Measurements from ENCODE around the gene UBE2H.

Gene UBE2H

DNA sequence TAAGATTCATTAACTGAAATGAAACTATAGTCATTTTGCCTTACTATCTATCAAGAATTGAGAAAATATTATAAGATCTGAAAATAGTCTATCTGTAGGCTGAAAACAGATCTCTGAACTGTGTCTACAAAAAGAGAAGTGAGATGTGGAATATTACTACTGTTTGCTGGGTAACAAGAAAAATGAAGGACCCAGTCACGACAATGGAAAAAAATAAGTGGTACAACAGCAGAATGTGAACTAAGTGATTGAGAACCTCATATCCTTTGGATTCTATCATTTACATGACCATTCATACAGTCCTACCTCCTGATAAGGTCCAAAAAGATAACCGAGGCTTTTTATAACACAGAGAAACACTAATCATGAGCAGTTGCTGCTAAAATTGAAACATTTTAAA, 94.3 kb downstream of the UBE2H start:
- no peaks in the 10 kb centered on the region for H3K9me3 ChIP-seq (replicated peaks in 1 of 2; ENCODE audit: control insufficient read depth in 2 of 2, insufficient read depth in 1 of 2, low read depth in 1 of 2, low read length in 2 of 2)
- no peak overlapping the region for H2BK12ac ChIP-seq (ENCODE audit: low read length)
- H2BK120ac ChIP-seq (ENCODE audit: low read depth, low read length): no peak overlapping the region
- no peak overlapping the region for H2BK5ac ChIP-seq (ENCODE audit: low read length)
- H3K27ac ChIP-seq (replicated peaks; ENCODE audit: low read length): no peak overlapping the region
- WGBS, 2 donors (ENCODE audit: extremely low coverage in 2 of 2, insufficient read length in 2 of 2, insufficient replicate concordance in 1 of 2): no CpG with 5 or more reads among the region's 2 CpGs
- no peak for DNase-seq (ENCODE audit: low spot score)
- peaks cover 2 to 3% of the 10 kb centered on the region in 2 donors for H3K36me3 ChIP-seq (replicated peaks in 1 of 2; ENCODE audit: control insufficient read depth in 2 of 2, insufficient read depth in 2 of 2, low read length in 2 of 2)
- H3K4me3 ChIP-seq (ENCODE audit: low read length in 2 of 2): no peak overlapping the region
- no peak overlapping the region for H2BK15ac ChIP-seq (ENCODE audit: low read length)
- no peaks in the 10 kb centered on the region for H3K27me3 ChIP-seq (ENCODE audit: control insufficient read depth in 3 of 3, insufficient read depth in 3 of 3, low read depth in 1 of 3, low read length in 3 of 3)
- H3K4ac ChIP-seq (ENCODE audit: low read length): no peak overlapping the region
- H3K18ac ChIP-seq (ENCODE audit: low read length): no peak overlapping the region
- H4K8ac ChIP-seq (ENCODE audit: low read depth, low read length): no peak overlapping the region
- H2AK5ac ChIP-seq (ENCODE audit: low read depth, low read length): no peak overlapping the region
- no peaks in the 10 kb centered on the region for H3K79me1 ChIP-seq (ENCODE audit: low read depth, low read length)
- peaks cover 4% of the 10 kb centered on the region in 2 donors for H3K4me1 ChIP-seq (ENCODE audit: control insufficient read depth in 2 of 2, insufficient read depth in 1 of 2, low read depth in 1 of 2, low read length in 2 of 2)
- H3K9ac ChIP-seq (ENCODE audit: low read depth, low read length, poor library complexity): no peak overlapping the region
- H3K4me2 ChIP-seq (ENCODE audit: insufficient read depth, low read length, poor library complexity, severe bottlenecking): no peak overlapping the region
- H4K91ac ChIP-seq (ENCODE audit: low read depth, low read length, poor library complexity): no peak overlapping the region
- H3K14ac ChIP-seq (ENCODE audit: low read length): no peak overlapping the region
- no peak overlapping the region for H2AFZ ChIP-seq (ENCODE audit: low read length)
- H3K23ac ChIP-seq (ENCODE audit: low read depth, low read length, poor library complexity): no peak overlapping the region

DNA sequence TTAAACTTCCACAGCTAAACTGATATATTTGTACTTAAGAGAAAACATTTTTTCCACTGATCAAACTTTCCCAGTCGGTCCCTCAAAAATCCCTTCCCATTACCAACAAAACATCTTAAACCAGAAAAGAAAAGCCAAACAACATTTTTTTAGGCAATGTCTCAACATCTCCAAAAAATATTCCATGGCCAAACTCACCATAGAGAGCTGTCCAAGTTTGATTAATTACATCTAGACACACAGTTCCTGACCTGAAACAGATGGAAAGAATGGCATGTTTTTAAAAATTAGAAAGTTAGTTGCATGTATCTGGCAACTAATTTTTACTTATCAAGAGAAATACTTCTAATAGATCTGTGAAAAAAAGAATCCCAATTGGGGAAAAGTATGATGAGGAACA, 95.4 kb downstream of the UBE2H start:
- Histone ChIP-seq H3K4me3 (ENCODE audit: low read length in 2 of 2) (no peak overlapping the region), H3K4me2 (ENCODE audit: insufficient read depth, low read length, poor library complexity, severe bottlenecking) (no peak overlapping the region), H2AK5ac (ENCODE audit: low read depth, low read length) (no peak overlapping the region), H3K27ac (replicated peaks; ENCODE audit: low read length) (no peak overlapping the region), H3K14ac (ENCODE audit: low read length) (no peak overlapping the region), H3K27me3 (ENCODE audit: control insufficient read depth in 3 of 3, insufficient read depth in 3 of 3, low read depth in 1 of 3, low read length in 3 of 3) (no peaks in the 10 kb centered on the region), H3K4ac (ENCODE audit: low read length) (no peak overlapping the region), H4K8ac (ENCODE audit: low read depth, low read length) (no peak overlapping the region), H3K18ac (ENCODE audit: low read length) (no peak overlapping the region), H2BK15ac (ENCODE audit: low read length) (no peak overlapping the region), H3K9ac (ENCODE audit: low read depth, low read length, poor library complexity) (no peak overlapping the region), H3K9me3 (replicated peaks in 1 of 2; ENCODE audit: control insufficient read depth in 2 of 2, insufficient read depth in 1 of 2, low read depth in 1 of 2, low read length in 2 of 2) (no peaks in the 10 kb centered on the region), H2BK5ac (ENCODE audit: low read length) (no peak overlapping the region), H3K4me1 (ENCODE audit: control insufficient read depth in 2 of 2, insufficient read depth in 1 of 2, low read depth in 1 of 2, low read length in 2 of 2) (no peaks in the 10 kb centered on the region), H3K36me3 (replicated peaks in 1 of 2; ENCODE audit: control insufficient read depth in 2 of 2, insufficient read depth in 2 of 2, low read length in 2 of 2) (peaks cover 2 to 3% of the 10 kb centered on the region in 2 donors), H2AFZ (ENCODE audit: low read length) (no peak overlapping the region), H2BK12ac (ENCODE audit: low read length) (no peak overlapping the region), H3K79me1 (ENCODE audit: low read depth, low read length) (no peaks in the 10 kb centered on the region), H3K23ac (ENCODE audit: low read depth, low read length, poor library complexity) (no peak overlapping the region), H2BK120ac (ENCODE audit: low read depth, low read length) (no peak overlapping the region), H4K91ac (ENCODE audit: low read depth, low read length, poor library complexity) (no peak overlapping the region)
- no peak for DNase-seq (ENCODE audit: low spot score)
- no CpG with 5 or more reads among the region's 1 CpG for whole genome bisulfite sequencing, 2 donors (ENCODE audit: extremely low coverage in 2 of 2, insufficient read length in 2 of 2, insufficient replicate concordance in 1 of 2)

DNA sequence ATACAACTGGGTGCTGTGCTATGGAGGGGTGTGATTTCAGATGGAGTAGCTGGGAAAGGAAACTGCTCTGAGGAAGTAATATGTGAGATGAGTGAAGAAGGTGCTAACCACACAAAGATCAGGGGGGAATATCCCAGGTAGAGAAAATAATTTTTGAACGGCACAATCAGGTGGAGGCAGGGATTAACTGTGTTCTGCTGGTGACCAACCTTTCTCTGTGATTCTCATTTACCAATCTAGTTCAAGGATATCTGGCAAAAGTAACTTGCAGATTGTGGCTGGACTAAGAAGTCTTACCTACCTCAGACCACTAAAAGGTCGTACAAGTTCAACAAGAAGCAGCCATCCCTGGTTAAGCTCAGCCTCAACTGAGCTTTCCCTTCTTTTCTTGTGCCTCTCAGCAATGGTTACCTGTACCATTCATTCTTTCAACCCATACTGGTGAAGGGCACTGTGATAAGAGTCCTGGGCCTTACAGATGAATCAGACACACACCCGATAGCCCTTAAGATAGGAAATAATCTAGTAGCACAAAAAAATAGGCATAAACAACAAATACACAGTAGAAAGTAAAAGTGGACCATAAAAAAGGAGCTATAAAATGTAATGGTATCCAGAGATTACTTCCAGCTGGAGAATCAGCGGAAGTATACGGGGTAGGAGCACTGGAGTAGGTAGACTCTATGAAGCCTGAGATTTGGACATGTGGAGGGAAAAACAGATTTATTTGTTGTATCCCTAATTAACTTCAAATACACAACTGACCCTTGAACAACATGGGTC, 96.6 kb downstream of the UBE2H start:
- WGBS, 2 donors (ENCODE audit: extremely low coverage in 2 of 2, insufficient read length in 2 of 2, insufficient replicate concordance in 1 of 2): no CpG with 5 or more reads among the region's 5 CpGs
- Histone ChIP-seq H3K4me1 (ENCODE audit: control insufficient read depth in 2 of 2, insufficient read depth in 1 of 2, low read depth in 1 of 2, low read length in 2 of 2) (peaks cover 0 to 3% of the 10 kb centered on the region in 2 donors), H2AFZ (ENCODE audit: low read length) (no peak overlapping the region), H2AK5ac (ENCODE audit: low read depth, low read length) (no peak overlapping the region), H3K4ac (ENCODE audit: low read length) (no peak overlapping the region), H3K9ac (ENCODE audit: low read depth, low read length, poor library complexity) (no peak overlapping the region), H3K14ac (ENCODE audit: low read length) (no peak overlapping the region), H3K27ac (replicated peaks; ENCODE audit: low read length) (no peak overlapping the region), H3K23ac (ENCODE audit: low read depth, low read length, poor library complexity) (no peak overlapping the region), H4K91ac (ENCODE audit: low read depth, low read length, poor library complexity) (no peak overlapping the region), H3K4me2 (ENCODE audit: insufficient read depth, low read length, poor library complexity, severe bottlenecking) (no peak overlapping the region), H2BK12ac (ENCODE audit: low read length) (no peak overlapping the region), H2BK120ac (ENCODE audit: low read depth, low read length) (no peak overlapping the region), H3K27me3 (ENCODE audit: control insufficient read depth in 3 of 3, insufficient read depth in 3 of 3, low read depth in 1 of 3, low read length in 3 of 3) (no peaks in the 10 kb centered on the region), H4K8ac (ENCODE audit: low read depth, low read length) (no peak overlapping the region), H3K79me1 (ENCODE audit: low read depth, low read length) (no peaks in the 10 kb centered on the region), H3K4me3 (ENCODE audit: low read length in 2 of 2) (no peak overlapping the region), H2BK15ac (ENCODE audit: low read length) (no peak overlapping the region), H3K18ac (ENCODE audit: low read length) (no peak overlapping the region), H2BK5ac (ENCODE audit: low read length) (no peak overlapping the region), H3K9me3 (replicated peaks in 1 of 2; ENCODE audit: control insufficient read depth in 2 of 2, insufficient read depth in 1 of 2, low read depth in 1 of 2, low read length in 2 of 2) (no peaks in the 10 kb centered on the region), H3K36me3 (replicated peaks in 1 of 2; ENCODE audit: control insufficient read depth in 2 of 2, insufficient read depth in 2 of 2, low read length in 2 of 2) (peaks cover 2 to 3% of the 10 kb centered on the region in 2 donors)
- no peak for DNase-seq (ENCODE audit: low spot score)

- Histone ChIP-seq H3K79me1 (ENCODE audit: low read depth, low read length) (no peaks in the 10 kb centered on the region), H3K27me3 (ENCODE audit: control insufficient read depth in 3 of 3, insufficient read depth in 3 of 3, low read depth in 1 of 3, low read length in 3 of 3) (no peaks in the 10 kb centered on the region), H2AK5ac (ENCODE audit: low read depth, low read length) (no peak overlapping the region), H3K4me2 (ENCODE audit: insufficient read depth, low read length, poor library complexity, severe bottlenecking) (no peak overlapping the region), H3K4me3 (ENCODE audit: low read length in 2 of 2) (no peak overlapping the region), H3K4ac (ENCODE audit: low read length) (no peak overlapping the region), H3K36me3 (replicated peaks in 1 of 2; ENCODE audit: control insufficient read depth in 2 of 2, insufficient read depth in 2 of 2, low read length in 2 of 2) (peaks cover 2 to 3% of the 10 kb centered on the region in 2 donors), H3K27ac (replicated peaks; ENCODE audit: low read length) (no peak overlapping the region), H2BK12ac (ENCODE audit: low read length) (no peak overlapping the region), H4K91ac (ENCODE audit: low read depth, low read length, poor library complexity) (no peak overlapping the region), H3K14ac (ENCODE audit: low read length) (no peak overlapping the region), H2BK120ac (ENCODE audit: low read depth, low read length) (no peak overlapping the region), H4K8ac (ENCODE audit: low read depth, low read length) (no peak overlapping the region), H3K9me3 (replicated peaks in 1 of 2; ENCODE audit: control insufficient read depth in 2 of 2, insufficient read depth in 1 of 2, low read depth in 1 of 2, low read length in 2 of 2) (no peaks in the 10 kb centered on the region), H2BK5ac (ENCODE audit: low read length) (no peak overlapping the region), H3K18ac (ENCODE audit: low read length) (no peak overlapping the region), H2BK15ac (ENCODE audit: low read length) (no peak overlapping the region), H3K4me1 (ENCODE audit: control insufficient read depth in 2 of 2, insufficient read depth in 1 of 2, low read depth in 1 of 2, low read length in 2 of 2) (peaks cover 0 to 3% of the 10 kb centered on the region in 2 donors), H3K9ac (ENCODE audit: low read depth, low read length, poor library complexity) (no peak overlapping the region), H2AFZ (ENCODE audit: low read length) (no peak overlapping the region), H3K23ac (ENCODE audit: low read depth, low read length, poor library complexity) (no peak overlapping the region)
- no CpG with 5 or more reads among the region's 6 CpGs for WGBS, 2 donors (ENCODE audit: extremely low coverage in 2 of 2, insufficient read length in 2 of 2, insufficient replicate concordance in 1 of 2)
- no peak for DNase-seq (ENCODE audit: low spot score)
Measured at GRCh38 chr7:129855234-129855673, 97.5 kb downstream of the UBE2H start.

Data from neuronal stem cell (in vitro differentiated cells).